HL-60 (cell line): ENCODE data around the gene OSM.

Source experiments
- DNase-seq, 2 experiments: peaks; one replicate each; pipeline ENCODE4 v3.0.0-alpha.2; 2010 to 2020; ENCODE audit warnings: low read depth in 1 of 2, low spot score in 1 of 2
- H3K27ac ChIP-seq: fragments of 250-450 bp; sonication (Bioruptor Pico); replicated peaks from 2 replicates; pipeline ENCODE4 v1.5.1; 2020; ENCODE audit warnings: mild to moderate bottlenecking, moderate library complexity
- H3K27me3 ChIP-seq: fragments of 250-450 bp; sonication (Bioruptor Pico); 2 replicates; pipeline ENCODE4 v1.5.1; 2021; ENCODE audit warnings: mild to moderate bottlenecking, moderate library complexity; ENCODE audit not compliant: insufficient read depth, poor library complexity, severe bottlenecking
- H3K4me3 ChIP-seq: replicated peaks from 2 replicates; pipeline ENCODE4 v1.5.1; 2011; ENCODE audit warnings: mild to moderate bottlenecking, control low read depth, low read length; ENCODE audit not compliant: insufficient read depth
- CTCF ChIP-seq: IDR thresholded peaks from one replicate; pipeline ENCODE4 v1.5.1; 2011; ENCODE audit warnings: low read length, control low read depth, inconsistent platforms; ENCODE audit not compliant: insufficient read depth
- GABPA ChIP-seq: IDR thresholded peaks from 2 replicates; pipeline ENCODE4 v1.6.1; 2012; ENCODE audit warnings: low read depth
- POLR2AphosphoS5 ChIP-seq: IDR thresholded peaks from 2 replicates; pipeline ENCODE4 v1.6.1; 2012; ENCODE audit warnings: low read depth
- SPI1 ChIP-seq: IDR thresholded peaks from 2 replicates; pipeline ENCODE4 v1.6.1; 2012; ENCODE audit warnings: low read depth, mild to moderate bottlenecking, borderline replicate concordance
- TF ChIP-seq, protein P1 (sequence below): IDR thresholded peaks from 2 replicates; pipeline ENCODE4 v1.6.1; 2012; ENCODE audit warnings: low read depth; ENCODE audit not compliant: insufficient replicate concordance

Gene OSM

DNA sequence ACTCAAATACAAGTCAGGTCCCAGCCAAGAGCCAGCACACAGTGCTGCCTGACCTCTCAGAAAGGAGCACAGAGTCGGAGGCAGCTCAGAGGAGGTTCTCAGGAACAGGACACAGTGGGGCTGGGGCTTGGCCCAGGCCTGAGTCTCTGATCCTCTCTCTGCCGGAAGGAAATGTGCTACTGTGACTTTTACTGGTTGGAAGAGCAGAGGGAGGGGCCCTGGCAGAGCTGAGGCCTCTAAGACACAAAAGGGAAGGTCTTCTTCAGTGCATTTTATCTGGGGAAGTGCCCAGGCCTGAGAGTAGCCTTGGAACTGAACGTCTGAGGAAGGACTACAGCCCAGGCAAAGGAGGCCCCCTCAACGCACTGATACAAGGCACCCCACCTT, 38.9 kb upstream of the OSM start:
- Histone ChIP-seq H3K27me3 (no peaks in the 10 kb centered on the region), H3K4me3 (no peak overlapping the region), H3K27ac (peak overlapping the region; percentile 77)
- TF ChIP-seq GABPA (no peak), CTCF (no peak), SPI1 (peak; percentile 69; the same call in 1 of the 2 replicates), POLR2AphosphoS5 (no peak)
- TF ChIP-seq, protein P1, sequence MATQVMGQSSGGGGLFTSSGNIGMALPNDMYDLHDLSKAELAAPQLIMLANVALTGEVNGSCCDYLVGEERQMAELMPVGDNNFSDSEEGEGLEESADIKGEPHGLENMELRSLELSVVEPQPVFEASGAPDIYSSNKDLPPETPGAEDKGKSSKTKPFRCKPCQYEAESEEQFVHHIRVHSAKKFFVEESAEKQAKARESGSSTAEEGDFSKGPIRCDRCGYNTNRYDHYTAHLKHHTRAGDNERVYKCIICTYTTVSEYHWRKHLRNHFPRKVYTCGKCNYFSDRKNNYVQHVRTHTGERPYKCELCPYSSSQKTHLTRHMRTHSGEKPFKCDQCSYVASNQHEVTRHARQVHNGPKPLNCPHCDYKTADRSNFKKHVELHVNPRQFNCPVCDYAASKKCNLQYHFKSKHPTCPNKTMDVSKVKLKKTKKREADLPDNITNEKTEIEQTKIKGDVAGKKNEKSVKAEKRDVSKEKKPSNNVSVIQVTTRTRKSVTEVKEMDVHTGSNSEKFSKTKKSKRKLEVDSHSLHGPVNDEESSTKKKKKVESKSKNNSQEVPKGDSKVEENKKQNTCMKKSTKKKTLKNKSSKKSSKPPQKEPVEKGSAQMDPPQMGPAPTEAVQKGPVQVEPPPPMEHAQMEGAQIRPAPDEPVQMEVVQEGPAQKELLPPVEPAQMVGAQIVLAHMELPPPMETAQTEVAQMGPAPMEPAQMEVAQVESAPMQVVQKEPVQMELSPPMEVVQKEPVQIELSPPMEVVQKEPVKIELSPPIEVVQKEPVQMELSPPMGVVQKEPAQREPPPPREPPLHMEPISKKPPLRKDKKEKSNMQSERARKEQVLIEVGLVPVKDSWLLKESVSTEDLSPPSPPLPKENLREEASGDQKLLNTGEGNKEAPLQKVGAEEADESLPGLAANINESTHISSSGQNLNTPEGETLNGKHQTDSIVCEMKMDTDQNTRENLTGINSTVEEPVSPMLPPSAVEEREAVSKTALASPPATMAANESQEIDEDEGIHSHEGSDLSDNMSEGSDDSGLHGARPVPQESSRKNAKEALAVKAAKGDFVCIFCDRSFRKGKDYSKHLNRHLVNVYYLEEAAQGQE, result no peak
- peak in 1 of 2 experiments; percentile 85 for DNase-seq

GRCh38 chr22:30304495-30305244, 38.0 kb upstream of the OSM start:
- TF ChIP-seq CTCF (no peak), SPI1 (no peak), POLR2AphosphoS5 (no peak), GABPA (no peak)
- TF ChIP-seq, protein P1, result no peak
- Histone ChIP-seq H3K27me3 (no peaks in the 10 kb centered on the region), H3K27ac (peak overlapping the region; percentile 77), H3K4me3 (no peak overlapping the region)
- DNase-seq, result peak in 1 of 2 experiments; percentile 63

DNA sequence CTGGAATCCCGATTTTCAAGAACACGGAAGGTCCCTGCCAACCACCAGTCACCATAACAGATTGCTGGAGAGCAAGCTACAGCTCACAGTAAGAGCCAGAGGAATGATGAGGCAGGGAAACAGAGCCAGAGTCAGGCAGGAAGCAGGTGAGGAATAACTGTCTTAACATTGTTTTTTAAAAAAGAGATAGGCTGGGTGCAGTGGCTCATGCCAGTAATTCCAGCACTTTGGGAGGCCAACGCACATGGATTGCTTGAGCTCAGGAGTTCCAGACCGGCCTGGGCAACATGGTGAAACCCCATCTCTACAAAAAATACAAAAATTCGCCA, 36.1 kb upstream of the OSM start:
- TF ChIP-seq, protein P1, result no peak
- no peak for TF ChIP-seq GABPA
- no peak for TF ChIP-seq CTCF
- TF ChIP-seq POLR2AphosphoS5, result no peak
- no peak for TF ChIP-seq SPI1
- no peaks in the 10 kb centered on the region for H3K27me3 ChIP-seq
- no peak overlapping the region for H3K4me3 ChIP-seq
- peak overlapping the region; percentile 50 for H3K27ac ChIP-seq
- no peak for DNase-seq
